Testis (tissue), 2 donors: Measurements from ENCODE around the gene PCGF5.

ENCODE experiments used
- CTCF ChIP-seq, 3 experiments: fragments of 450-650 bp in 2 of 3; fragments of 200-600 bp in 1 of 3; sonication (generic) in 1 of 3; IDR thresholded peaks; one replicate each; pipeline ENCODE4 v1.5.1; 2016 to 2019; ENCODE audit warnings: antibody characterized with exemption in 3 of 3, mild to moderate bottlenecking in 2 of 3, moderate library complexity in 1 of 3
- POLR2A ChIP-seq: fragments of 450-650 bp; IDR thresholded peaks from one replicate; pipeline ENCODE4 v1.6.1; 2017; ENCODE audit warnings: antibody characterized with exemption, mild to moderate bottlenecking, moderate library complexity

- TF ChIP-seq POLR2A (no peak), CTCF (IDR thresholded peaks at IDR 0.05) (no peak)
These were observed 5.6 kb upstream of the PCGF5 start for GRCh38 chr10:91214911-91215310.
